ENCODE results near the gene PIK3CA.
A peak's percentile ranks its signal among the peaks of the same experiment; 100 is the strongest.

PIK3CA gene

GRCh38 chr3:179156170-179156569 is 8.0 kb downstream of the PIK3CA start:
- Histone ChIP-seq H3K79me1 (ENCODE audit: low read length) (no peaks in the 10 kb centered on the region), H3K27ac (ENCODE audit: low read depth, low read length) (no peak overlapping the region)
- WGBS (ENCODE audit: extremely low coverage, insufficient coverage, insufficient read length) = no CpG with 5 or more reads among the region's 1 CpG

DNA sequence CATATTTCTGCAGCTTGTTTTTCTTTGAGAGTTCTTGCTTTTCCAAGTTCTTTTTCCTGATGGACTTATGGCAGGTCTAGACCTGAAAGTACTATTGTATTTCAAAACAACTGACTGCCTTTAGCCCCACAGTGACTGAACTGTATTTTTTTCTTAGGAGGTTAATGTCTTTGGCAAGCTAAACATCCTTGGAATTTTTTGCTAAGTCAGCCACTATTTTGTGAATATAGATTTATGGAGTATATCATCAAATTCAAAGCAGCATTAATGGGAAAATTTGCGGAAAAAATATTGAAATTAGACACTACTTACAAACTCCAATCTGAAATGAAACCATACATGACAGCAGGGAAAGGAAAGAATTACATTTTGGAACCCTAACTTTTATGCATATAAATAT is 8.6 kb downstream of the PIK3CA start:
- WGBS (ENCODE audit: extremely low coverage, insufficient coverage, insufficient read length) = no CpG with 5 or more reads among the region's 1 CpG
- H3K23ac ChIP-seq (ENCODE audit: low read length) = no peak overlapping the region
- no peak overlapping the region for H3K9ac ChIP-seq (ENCODE audit: low read length)

More at GRCh38 chr3:179156170-179156569, 8.0 kb downstream of the PIK3CA start:
- no peak overlapping the region for H3K4me3 ChIP-seq (ENCODE audit: low read depth, low read length)
- no peak overlapping the region for H2BK5ac ChIP-seq (ENCODE audit: low read depth, low read length, poor library complexity)
- no peaks in the 10 kb centered on the region for H3K4me1 ChIP-seq (ENCODE audit: control insufficient read depth in 1 of 2, insufficient read depth in 2 of 2, low read length in 2 of 2)
- no peak overlapping the region for H2BK120ac ChIP-seq (ENCODE audit: insufficient read depth, low read length, poor library complexity)
- H4K12ac ChIP-seq (ENCODE audit: low read depth, low read length) = no peak overlapping the region
- no peak for DNase-seq
- no peak overlapping the region for H3K14ac ChIP-seq (ENCODE audit: low read length)
- H3K23ac ChIP-seq (ENCODE audit: low read length) = no peak overlapping the region
- H3K4me2 ChIP-seq (ENCODE audit: low read length) = no peak overlapping the region
- H3K18ac ChIP-seq (ENCODE audit: low read length) = no peak overlapping the region
- H2AFZ ChIP-seq (ENCODE audit: insufficient read depth, low read length, poor library complexity) = no peak overlapping the region
- no peak overlapping the region for H2AK5ac ChIP-seq (ENCODE audit: low read length)
- peaks cover 3% of the 10 kb centered on the region for H3K9me3 ChIP-seq (ENCODE audit: insufficient read depth, low read depth, low read length)
- no peaks in the 10 kb centered on the region for H3K27me3 ChIP-seq (ENCODE audit: insufficient read depth, low read length)
- H4K91ac ChIP-seq (ENCODE audit: low read depth, low read length) = no peak overlapping the region
- no peak overlapping the region for H4K8ac ChIP-seq (ENCODE audit: low read depth, low read length)
- no peak overlapping the region for H2BK12ac ChIP-seq (ENCODE audit: low read length)
- no peaks in the 10 kb centered on the region for H3K36me3 ChIP-seq (ENCODE audit: control insufficient read depth in 1 of 2, insufficient read depth in 2 of 2, low read length in 2 of 2)
- no peak overlapping the region for H3K4ac ChIP-seq (ENCODE audit: low read depth, low read length)
- H3K9ac ChIP-seq (ENCODE audit: low read length) = no peak overlapping the region
- no peaks in the 10 kb centered on the region for H3K79me2 ChIP-seq (ENCODE audit: control insufficient read depth, insufficient read depth, low read length, poor library complexity)

DNA sequence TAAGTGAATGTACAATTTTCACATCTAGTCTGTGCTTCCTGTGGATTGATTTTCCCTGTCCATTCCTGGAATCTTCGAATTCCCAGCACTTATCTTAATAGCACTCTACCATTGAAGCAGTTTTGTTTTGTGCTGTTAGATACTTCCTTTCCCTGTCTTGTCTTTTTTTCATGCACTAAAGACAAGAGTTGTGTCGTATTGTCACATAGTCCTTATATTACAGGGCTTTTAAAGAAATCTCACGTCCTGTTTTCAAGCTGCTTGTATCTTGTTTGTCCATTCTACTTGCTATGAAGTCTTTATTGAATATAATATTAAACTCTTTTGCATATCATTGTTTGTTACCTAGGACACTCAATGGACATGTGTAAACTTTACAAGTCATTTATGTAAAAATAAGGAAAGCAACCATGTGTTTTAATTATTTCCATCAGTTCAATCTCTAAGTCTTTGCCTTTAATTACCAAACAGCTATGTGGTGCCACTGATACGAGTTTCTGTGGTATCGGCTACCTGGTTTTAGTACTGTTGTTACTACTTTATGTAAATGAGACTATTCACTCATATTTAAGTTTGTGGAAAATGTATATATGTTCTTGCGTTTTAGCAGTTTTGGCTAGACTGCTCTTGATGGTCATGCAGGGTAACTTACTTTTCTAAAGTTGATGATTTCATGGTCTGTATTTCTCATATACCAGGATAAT is 10.3 kb downstream of the PIK3CA start:
- H3K4ac ChIP-seq (ENCODE audit: low read depth, low read length) = no peak overlapping the region
- no peak overlapping the region for H3K4me3 ChIP-seq (ENCODE audit: low read depth, low read length)
- H3K27ac ChIP-seq (ENCODE audit: low read depth, low read length) = no peak overlapping the region
- peaks cover 3% of the 10 kb centered on the region for H3K9me3 ChIP-seq (ENCODE audit: insufficient read depth, low read depth, low read length)
- no peaks in the 10 kb centered on the region for H3K79me2 ChIP-seq (ENCODE audit: control insufficient read depth, insufficient read depth, low read length, poor library complexity)
- H4K12ac ChIP-seq (ENCODE audit: low read depth, low read length) = no peak overlapping the region
- no peaks in the 10 kb centered on the region for H3K79me1 ChIP-seq (ENCODE audit: low read length)
- no peak overlapping the region for H2BK12ac ChIP-seq (ENCODE audit: low read length)
- H3K23ac ChIP-seq (ENCODE audit: low read length) = no peak overlapping the region
- no peak overlapping the region for H3K4me2 ChIP-seq (ENCODE audit: low read length)
- H3K36me3 ChIP-seq (ENCODE audit: control insufficient read depth in 1 of 2, insufficient read depth in 2 of 2, low read length in 2 of 2) = no peaks in the 10 kb centered on the region
- H2AK5ac ChIP-seq (ENCODE audit: low read length) = no peak overlapping the region
- H3K4me1 ChIP-seq (ENCODE audit: control insufficient read depth in 1 of 2, insufficient read depth in 2 of 2, low read length in 2 of 2) = no peaks in the 10 kb centered on the region
- no peak overlapping the region for H4K91ac ChIP-seq (ENCODE audit: low read depth, low read length)
- no CpG with 5 or more reads among the region's 6 CpGs for WGBS (ENCODE audit: extremely low coverage, insufficient coverage, insufficient read length)
- no peak overlapping the region for H3K14ac ChIP-seq (ENCODE audit: low read length)
- no peak overlapping the region for H2BK5ac ChIP-seq (ENCODE audit: low read depth, low read length, poor library complexity)
- no peak for DNase-seq
- no peak overlapping the region for H3K9ac ChIP-seq (ENCODE audit: low read length)
- H2AFZ ChIP-seq (ENCODE audit: insufficient read depth, low read length, poor library complexity) = no peak overlapping the region
- no peak overlapping the region for H4K8ac ChIP-seq (ENCODE audit: low read depth, low read length)
- no peaks in the 10 kb centered on the region for H3K27me3 ChIP-seq (ENCODE audit: insufficient read depth, low read length)
- no peak overlapping the region for H3K18ac ChIP-seq (ENCODE audit: low read length)
- H2BK120ac ChIP-seq (ENCODE audit: insufficient read depth, low read length, poor library complexity) = no peak overlapping the region

More for the DNA sequence above, 8.6 kb downstream of the PIK3CA start:
- Histone ChIP-seq H3K4ac (ENCODE audit: low read depth, low read length) (no peak overlapping the region), H2AFZ (ENCODE audit: insufficient read depth, low read length, poor library complexity) (no peak overlapping the region), H2BK12ac (ENCODE audit: low read length) (no peak overlapping the region), H3K27me3 (ENCODE audit: insufficient read depth, low read length) (no peaks in the 10 kb centered on the region), H3K36me3 (ENCODE audit: control insufficient read depth in 1 of 2, insufficient read depth in 2 of 2, low read length in 2 of 2) (no peaks in the 10 kb centered on the region), H3K14ac (ENCODE audit: low read length) (no peak overlapping the region), H2BK120ac (ENCODE audit: insufficient read depth, low read length, poor library complexity) (no peak overlapping the region), H2AK5ac (ENCODE audit: low read length) (no peak overlapping the region), H2BK5ac (ENCODE audit: low read depth, low read length, poor library complexity) (no peak overlapping the region), H3K4me1 (ENCODE audit: control insufficient read depth in 1 of 2, insufficient read depth in 2 of 2, low read length in 2 of 2) (no peaks in the 10 kb centered on the region), H3K79me1 (ENCODE audit: low read length) (no peaks in the 10 kb centered on the region), H3K4me3 (ENCODE audit: low read depth, low read length) (no peak overlapping the region), H3K4me2 (ENCODE audit: low read length) (no peak overlapping the region), H3K79me2 (ENCODE audit: control insufficient read depth, insufficient read depth, low read length, poor library complexity) (no peaks in the 10 kb centered on the region), H4K12ac (ENCODE audit: low read depth, low read length) (no peak overlapping the region), H3K9me3 (ENCODE audit: insufficient read depth, low read depth, low read length) (peaks cover 3% of the 10 kb centered on the region), H4K8ac (ENCODE audit: low read depth, low read length) (no peak overlapping the region), H3K27ac (ENCODE audit: low read depth, low read length) (no peak overlapping the region), H4K91ac (ENCODE audit: low read depth, low read length) (no peak overlapping the region), H3K18ac (ENCODE audit: low read length) (no peak overlapping the region)
- DNase-seq = no peak

GRCh38 chr3:179163503-179163902 is 15.3 kb downstream of the PIK3CA start:
- Histone ChIP-seq H2BK120ac (ENCODE audit: insufficient read depth, low read length, poor library complexity) (no peak overlapping the region), H3K18ac (ENCODE audit: low read length) (no peak overlapping the region), H3K79me2 (ENCODE audit: control insufficient read depth, insufficient read depth, low read length, poor library complexity) (no peaks in the 10 kb centered on the region), H3K27ac (ENCODE audit: low read depth, low read length) (no peak overlapping the region), H3K4me1 (ENCODE audit: control insufficient read depth in 1 of 2, insufficient read depth in 2 of 2, low read length in 2 of 2) (no peaks in the 10 kb centered on the region), H4K8ac (ENCODE audit: low read depth, low read length) (no peak overlapping the region), H3K79me1 (ENCODE audit: low read length) (no peaks in the 10 kb centered on the region), H2AK5ac (ENCODE audit: low read length) (no peak overlapping the region), H2AFZ (ENCODE audit: insufficient read depth, low read length, poor library complexity) (no peak overlapping the region), H2BK5ac (ENCODE audit: low read depth, low read length, poor library complexity) (no peak overlapping the region), H3K14ac (ENCODE audit: low read length) (no peak overlapping the region), H3K4me3 (ENCODE audit: low read depth, low read length) (no peak overlapping the region), H3K23ac (ENCODE audit: low read length) (no peak overlapping the region), H4K91ac (ENCODE audit: low read depth, low read length) (no peak overlapping the region), H2BK12ac (ENCODE audit: low read length) (no peak overlapping the region), H4K12ac (ENCODE audit: low read depth, low read length) (no peak overlapping the region), H3K36me3 (ENCODE audit: control insufficient read depth in 1 of 2, insufficient read depth in 2 of 2, low read length in 2 of 2) (no peaks in the 10 kb centered on the region), H3K4ac (ENCODE audit: low read depth, low read length) (no peak overlapping the region), H3K9ac (ENCODE audit: low read length) (no peak overlapping the region), H3K9me3 (ENCODE audit: insufficient read depth, low read depth, low read length) (no peaks in the 10 kb centered on the region), H3K4me2 (ENCODE audit: low read length) (no peak overlapping the region), H3K27me3 (ENCODE audit: insufficient read depth, low read length) (no peaks in the 10 kb centered on the region)
- peak in 1 of 2 donors; percentile 40 for DNase-seq
